NCI-H187 treated with DMSO at 0.1 percent for 48 hours (cell line): ENCODE results near the gene SLC26A1.

Experiments used
- DNase-seq: peaks from one replicate; lab custom pipeline; 2025; lab: John Stamatoyannopoulos, UW

The SLC26A1 gene

GRCh38 chr4:998096-998691 lies 5.0 kb upstream of the SLC26A1 start:
- DNase-seq = no peak

GRCh38 chr4:997375-998071 lies 4.3 kb upstream of the SLC26A1 start:
- DNase-seq = no peak

- no peak for DNase-seq
Observed at GRCh38 chr4:996997-997374, 3.8 kb upstream of the SLC26A1 start.

- DNase-seq = no peak
Observed at GRCh38 chr4:996030-996996, 3.1 kb upstream of the SLC26A1 start.

- no peak for DNase-seq
Observed at GRCh38 chr4:995311-996026, 2.3 kb upstream of the SLC26A1 start.

GRCh38 chr4:992297-993110 lies 700 bp downstream of the SLC26A1 start:
- no peak for DNase-seq

GRCh38 chr4:991451-992296 lies 1.5 kb downstream of the SLC26A1 start:
- no peak for DNase-seq

- DNase-seq = no peak
Observed at GRCh38 chr4:990746-991367, 2.3 kb downstream of the SLC26A1 start.

- DNase-seq = no peak
Observed at GRCh38 chr4:989722-990471, 3.3 kb downstream of the SLC26A1 start.

GRCh38 chr4:988726-989721 lies 4.2 kb downstream of the SLC26A1 start:
- DNase-seq = no peak

GRCh38 chr4:987624-988513 lies 5.3 kb downstream of the SLC26A1 start:
- DNase-seq = no peak

GRCh38 chr4:986879-987623 lies 6.2 kb downstream of the SLC26A1 start, which contains the start of gene IDUA:
Gene IDUA, plus strand, starts transcription at chr4:987044. Its CDS starts 41 bp downstream, at chr4:987085.
- DNase-seq = no peak

- no peak for DNase-seq
Observed at GRCh38 chr4:986428-986878, 6.8 kb downstream of the SLC26A1 start.

GRCh38 chr4:985123-985830 lies 7.9 kb downstream of the SLC26A1 start:
- no peak for DNase-seq

GRCh38 chr4:984336-985054 lies 8.7 kb downstream of the SLC26A1 start:
- no peak for DNase-seq
